ENCODE results near the gene MAN1A2.
"Not testable (repeated sequence)": the region's sequence is repeated elsewhere in the genome, so short reads cannot be mapped to it uniquely, and the experiment has no call there.

Gene MAN1A2

GRCh38 chr1:117403597-117403996 is 36.3 kb downstream of the MAN1A2 start:
- no peak for DNase-seq

- DNase-seq = no peak
Observed at GRCh38 chr1:117405042-117405441, 37.8 kb downstream of the MAN1A2 start.

- no peak for DNase-seq
Observed at GRCh38 chr1:117412472-117412871, 45.2 kb downstream of the MAN1A2 start.

GRCh38 chr1:117413412-117413811 is 46.2 kb downstream of the MAN1A2 start:
- no peak for DNase-seq

- DNase-seq = no peak
Observed at GRCh38 chr1:117414943-117415342, 47.7 kb downstream of the MAN1A2 start.

- DNase-seq = no peak
Observed at GRCh38 chr1:117416004-117416403, 48.8 kb downstream of the MAN1A2 start.

- DNase-seq = no peak
Observed at GRCh38 chr1:117416546-117417125, 49.4 kb downstream of the MAN1A2 start.

- no peak for DNase-seq
Observed at GRCh38 chr1:117425050-117425734, 57.9 kb downstream of the MAN1A2 start.

- no peak for DNase-seq
Observed at GRCh38 chr1:117427297-117427696, 60.0 kb downstream of the MAN1A2 start.

- no peak for DNase-seq
Observed at GRCh38 chr1:117433943-117434342, 66.7 kb downstream of the MAN1A2 start.

- no peak for DNase-seq
Observed at GRCh38 chr1:117436513-117436912, 69.3 kb downstream of the MAN1A2 start.

- no peak for DNase-seq
Observed at GRCh38 chr1:117447661-117448060, 80.4 kb downstream of the MAN1A2 start.

GRCh38 chr1:117452216-117452615 is 85.0 kb downstream of the MAN1A2 start:
- no peak for DNase-seq

- DNase-seq = no peak
Observed at GRCh38 chr1:117453958-117454357, 86.7 kb downstream of the MAN1A2 start.

- DNase-seq = not testable (repeated sequence)
Observed at GRCh38 chr1:117458410-117458809, 91.2 kb downstream of the MAN1A2 start.

GRCh38 chr1:117466761-117467160 is 99.5 kb downstream of the MAN1A2 start:
- no peak for DNase-seq

- no peak for DNase-seq
Observed at GRCh38 chr1:117467336-117467735, 100.1 kb downstream of the MAN1A2 start.

GRCh38 chr1:117473063-117473462 is 105.8 kb downstream of the MAN1A2 start:
- no peak for DNase-seq

- DNase-seq = not testable (repeated sequence)
Observed at GRCh38 chr1:117475495-117475894, 108.2 kb downstream of the MAN1A2 start.

GRCh38 chr1:117479086-117479485 is 111.8 kb downstream of the MAN1A2 start:
- DNase-seq = no peak

- DNase-seq = no peak
Observed at GRCh38 chr1:117481410-117481809, 114.2 kb downstream of the MAN1A2 start.

GRCh38 chr1:117493906-117494305 is 126.7 kb downstream of the MAN1A2 start:
- no peak for DNase-seq

GRCh38 chr1:117495068-117495467 is 127.8 kb downstream of the MAN1A2 start:
- DNase-seq = no peak

- no peak for DNase-seq
Observed at GRCh38 chr1:117499071-117499470, 131.8 kb downstream of the MAN1A2 start.

GRCh38 chr1:117500584-117500983 is 133.3 kb downstream of the MAN1A2 start:
- DNase-seq = no peak

Data from NCI-H510A (cell line).